Body of pancreas (tissue), 4 donors: ENCODE results near the gene UBE2E2. TPM values are rescaled to one million over a fixed set of nuclear protein-coding genes. Genes with fewer than 3 reads are reported as not detected.

ENCODE experiments used
- ATAC-seq: fragments of 150-250 bp; one replicate; pipeline ENCODE4 v1.9.1; 2016
- DNase-seq, 4 donors: peaks; one replicate each; pipeline ENCODE4 v3.0.0-alpha.2; 2019
- H3K27ac ChIP-seq, 4 donors: fragments of 200-600 bp; sonication (generic); 1 replicate in 3 of 4; 2 replicates in 1 of 4; pipeline versions ENCODE4 v1.5.1 to v1.6.1; 2016 to 2019; ENCODE audit warnings: mild to moderate bottlenecking in 1 of 4, mixed read lengths in 1 of 4, moderate library complexity in 1 of 4
- H3K27me3 ChIP-seq, 2 donors: fragments of 200-600 bp; sonication (generic); one replicate each; pipeline ENCODE4 v1.6.0; 2016; ENCODE audit warnings: mild to moderate bottlenecking in 1 of 2
- H3K36me3 ChIP-seq, 2 donors: fragments of 200-600 bp; sonication (generic); replicated peaks in 1 of 2; 2 replicates each; pipeline ENCODE4 v1.5.1; 2016; ENCODE audit warnings: low read depth in 2 of 2; ENCODE audit not compliant: insufficient read depth in 1 of 2
- H3K4me1 ChIP-seq: fragments of 200-600 bp; sonication (generic); one replicate; pipeline ENCODE4 v1.6.0; 2016
- H3K4me3 ChIP-seq, 2 donors: fragments of 200-600 bp; sonication (generic); 1 replicate in 1 of 2; 2 replicates in 1 of 2; pipeline ENCODE4 v1.5.1; 2016 to 2019
- H3K9me3 ChIP-seq, 3 donors: fragments of 200-600 bp; sonication (generic); 1 replicate in 2 of 3; 2 replicates in 1 of 3; pipeline ENCODE4 v1.5.1; 2016
- CTCF ChIP-seq, 7 experiments: fragments of 450-650 bp in 4 of 7; fragments of 200-600 bp in 3 of 7; sonication (generic) in 3 of 7; IDR thresholded peaks; one replicate each; pipeline ENCODE4 v1.5.1; 2016 to 2019; ENCODE audit warnings: antibody characterized with exemption in 7 of 7
- POLR2A ChIP-seq, 3 donors: fragments of 450-650 bp; IDR thresholded peaks; one replicate each; pipeline ENCODE4 v1.6.1; 2016; ENCODE audit warnings: antibody characterized with exemption in 3 of 3, mild to moderate bottlenecking in 2 of 3
- WGBS, 2 donors: methylation state at CpG; one replicate each; pipeline ENCODE4 v1.1.5; 2017; 5-methylcytosine and 5-hydroxymethylcytosine counted together
- intact Hi-C: fragments of 100-400 bp; cut with DNase I; formaldehyde crosslinking; loops from one replicate; pipeline ENCODE4 v1.15.1; 2023
- total RNA-seq, 2 donors: library from RNA; depleted of rRNA; stranded (reverse); fragments of >200 nt; gene quantifications; one replicate each; pipeline ENCODE4 v1.1.0, GENCODE V29; 2016

UBE2E2 gene
- total RNA-seq, 2 donors from 2014 or later: 7.8 to 23.7 TPM

DNA sequence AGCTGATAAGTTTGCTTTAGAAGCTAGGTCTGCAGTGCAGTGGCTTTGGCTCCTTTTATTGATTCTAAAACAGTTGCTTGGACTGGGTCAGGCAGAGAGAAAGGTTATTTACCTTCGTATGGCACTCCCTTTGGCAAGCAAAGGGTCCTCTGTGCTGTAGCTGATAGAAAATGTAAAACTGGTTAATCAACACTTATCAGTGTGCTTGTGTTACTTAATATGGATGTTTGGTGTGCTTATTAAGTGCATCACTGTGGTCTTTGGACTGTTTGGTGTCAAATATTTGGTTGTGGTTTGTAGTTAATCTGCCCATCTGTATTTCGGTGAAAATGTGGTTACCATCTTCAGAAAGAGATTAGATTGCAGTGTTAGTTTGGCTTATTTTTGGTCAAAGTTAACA, 16.0 kb downstream of the UBE2E2 start:
- no peak overlapping the region for H3K27ac ChIP-seq
- WGBS, 2 donors: 13 to 25% methylated on average over 2 of the region's 2 CpGs
- ATAC-seq: no peak
- H3K9me3 ChIP-seq: no peaks in the 10 kb centered on the region
- H3K4me3 ChIP-seq: no peak overlapping the region
- no peaks in the 10 kb centered on the region for H3K36me3 ChIP-seq
- no peak for TF ChIP-seq CTCF (IDR thresholded peaks at IDR 0.05)
- no peak for TF ChIP-seq POLR2A (IDR thresholded peaks at IDR 0.05)
- H3K27me3 ChIP-seq: no peaks in the 10 kb centered on the region
- H3K4me1 ChIP-seq: peaks cover 8% of the 10 kb centered on the region
- DNase-seq: no peak
- intact Hi-C loops: no loop called here

DNA sequence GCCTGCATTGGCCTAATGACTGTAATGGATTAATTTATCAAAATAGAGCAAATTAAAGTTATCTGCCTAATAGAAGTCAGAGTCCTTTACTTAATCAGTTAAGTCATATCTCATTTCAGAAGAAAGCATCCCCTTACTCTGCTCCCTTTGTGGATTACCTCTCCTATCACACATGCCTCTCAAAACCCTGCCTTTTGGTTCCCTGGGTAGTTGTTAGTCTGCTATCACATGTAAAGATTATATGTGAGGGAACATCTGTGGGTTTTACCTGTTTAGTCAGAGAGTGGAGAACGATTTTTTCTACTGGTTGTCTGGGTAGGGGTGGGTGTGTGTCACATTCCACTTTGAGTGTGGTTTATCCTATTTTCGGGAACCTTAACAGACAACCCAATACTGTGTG, 16.4 kb downstream of the UBE2E2 start:
- 47 to 64% methylated on average over 2 of the region's 2 CpGs for WGBS, 2 donors
- no peak overlapping the region for H3K4me3 ChIP-seq

GRCh38 chr3:23221136-23221535, 18.0 kb downstream of the UBE2E2 start:
- ATAC-seq: no peak
- no peak overlapping the region for H3K4me3 ChIP-seq

More for the DNA sequence above, 16.4 kb downstream of the UBE2E2 start:
- no peak for DNase-seq
- Histone ChIP-seq H3K9me3 (no peaks in the 10 kb centered on the region), H3K27ac (no peak overlapping the region), H3K36me3 (no peaks in the 10 kb centered on the region), H3K4me1 (peaks cover 8% of the 10 kb centered on the region), H3K27me3 (no peaks in the 10 kb centered on the region)
- TF ChIP-seq CTCF (IDR thresholded peaks at IDR 0.05) (no peak), POLR2A (IDR thresholded peaks at IDR 0.05) (no peak)
- ATAC-seq: no peak
- intact Hi-C loops: no loop called here

DNA sequence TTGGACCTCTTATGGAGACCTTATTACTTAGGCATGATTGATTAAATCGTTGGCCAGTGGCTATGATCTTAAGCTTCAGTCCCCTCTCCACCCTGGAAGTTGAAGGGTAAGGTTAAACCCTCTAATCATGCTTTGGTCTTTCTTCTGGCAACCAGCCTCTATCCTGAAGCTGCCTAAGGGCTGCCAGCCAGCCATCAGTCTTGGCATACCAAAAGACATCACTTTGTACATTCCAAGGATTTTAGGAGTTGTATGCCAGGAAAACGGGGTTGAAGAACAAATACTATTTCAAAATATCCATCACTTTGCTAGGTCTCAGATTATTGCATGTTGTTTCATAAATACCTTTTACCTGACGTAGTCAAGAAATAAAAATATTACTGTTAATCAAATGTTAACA, 28.9 kb downstream of the UBE2E2 start:
- 66 to 75% methylated on average over 3 of the region's 3 CpGs for WGBS, 2 donors
- Histone ChIP-seq H3K9me3 (no peaks in the 10 kb centered on the region), H3K4me3 (no peak overlapping the region), H3K4me1 (no peaks in the 10 kb centered on the region), H3K36me3 (no peaks in the 10 kb centered on the region), H3K27me3 (no peaks in the 10 kb centered on the region), H3K27ac (no peak overlapping the region)
- intact Hi-C loops: no loop called here
- DNase-seq: no peak
- TF ChIP-seq CTCF (IDR thresholded peaks at IDR 0.05): no peak
- no peak for TF ChIP-seq POLR2A (IDR thresholded peaks at IDR 0.05)
- ATAC-seq: no peak

More at GRCh38 chr3:23221136-23221535, 18.0 kb downstream of the UBE2E2 start:
- Histone ChIP-seq H3K27ac (peak overlapping the region in 1 of 4 donors; percentile 20), H3K27me3 (no peaks in the 10 kb centered on the region), H3K9me3 (no peaks in the 10 kb centered on the region), H3K36me3 (no peaks in the 10 kb centered on the region), H3K4me1 (peaks cover 8% of the 10 kb centered on the region)
- WGBS, 2 donors: 76 to 94% methylated on average over 3 of the region's 3 CpGs
- DNase-seq: no peak
- intact Hi-C loops: no loop called here
- no peak for TF ChIP-seq POLR2A (IDR thresholded peaks at IDR 0.05)
- TF ChIP-seq CTCF (IDR thresholded peaks at IDR 0.05): no peak

DNA sequence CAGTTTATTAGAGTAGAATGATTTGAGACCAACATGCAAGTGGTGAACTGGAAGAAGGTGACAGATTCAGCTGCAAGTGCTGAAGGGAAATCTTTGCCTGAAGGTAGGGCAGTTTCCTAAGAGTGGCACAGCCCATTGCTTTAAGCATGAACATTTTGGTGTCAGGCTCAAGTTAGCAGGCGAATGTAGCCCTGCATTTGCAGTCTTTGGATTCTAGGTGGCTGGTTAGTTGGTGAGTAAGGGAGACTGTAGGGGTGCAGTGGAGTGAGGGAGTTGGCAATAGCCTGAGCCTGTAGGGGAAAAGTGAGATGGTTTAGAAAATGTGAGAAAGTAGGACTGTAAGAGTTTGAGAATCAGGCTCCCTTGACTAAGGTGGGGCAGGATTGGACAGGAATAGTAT, 29.7 kb downstream of the UBE2E2 start:
- DNase-seq: no peak
- Histone ChIP-seq H3K27ac (no peak overlapping the region), H3K4me3 (no peak overlapping the region), H3K36me3 (no peaks in the 10 kb centered on the region), H3K27me3 (no peaks in the 10 kb centered on the region), H3K4me1 (no peaks in the 10 kb centered on the region), H3K9me3 (no peaks in the 10 kb centered on the region)
- intact Hi-C loops: no loop called here
- TF ChIP-seq POLR2A (IDR thresholded peaks at IDR 0.05) (no peak), CTCF (IDR thresholded peaks at IDR 0.05) (no peak)
- WGBS, 2 donors: 78 to 81% methylated on average over 1 of the region's 1 CpG
- ATAC-seq: no peak
